HEK293 (cell line): Measurements from ENCODE around the gene CORO7.
A peak's percentile ranks its signal among the peaks of the same experiment; 100 is the strongest.

ENCODE experiments used
- ATF2 ChIP-seq: fragments of 450-650 bp; formaldehyde crosslinking; IDR thresholded peaks from 2 replicates; pipeline ENCODE4 v1.5.1; 2016; ENCODE audit warnings: missing biosample characterization, missing genetic modification characterization, low read depth
- CTCF ChIP-seq: fragments of 450-650 bp; formaldehyde crosslinking; IDR thresholded peaks from 2 replicates; pipeline ENCODE4 v1.5.1; 2016; ENCODE audit warnings: missing biosample characterization, missing genetic modification characterization
- GLIS2 ChIP-seq: fragments of 450-650 bp; formaldehyde crosslinking; IDR thresholded peaks from 2 replicates; pipeline ENCODE4 v1.5.1; 2016; ENCODE audit warnings: missing biosample characterization, missing genetic modification characterization
- KLF17 ChIP-seq: fragments of 450-650 bp; formaldehyde crosslinking; IDR thresholded peaks from 2 replicates; pipeline ENCODE4 v1.5.1; 2016; ENCODE audit warnings: missing biosample characterization, missing genetic modification characterization
- MEIS1 ChIP-seq: sonication (generic); formaldehyde crosslinking; IDR thresholded peaks from 2 replicates; pipeline ENCODE4 v1.8.1; 2022; ENCODE audit warnings: missing genetic modification reagents, mild to moderate bottlenecking, borderline replicate concordance
- RBAK ChIP-seq: fragments of 450-650 bp; formaldehyde crosslinking; IDR thresholded peaks from 2 replicates; pipeline ENCODE4 v1.5.1; 2016; ENCODE audit warnings: missing biosample characterization, missing genetic modification characterization
- SP3 ChIP-seq: fragments of 450-650 bp; formaldehyde crosslinking; IDR thresholded peaks from 2 replicates; pipeline ENCODE4 v1.5.1; 2016; ENCODE audit warnings: missing biosample characterization, missing genetic modification characterization
- WT1 ChIP-seq: fragments of 450-650 bp; formaldehyde crosslinking; IDR thresholded peaks from 2 replicates; pipeline ENCODE4 v1.5.1; 2016; ENCODE audit warnings: missing biosample characterization, missing genetic modification characterization
- ZBTB11 ChIP-seq: fragments of 450-650 bp; formaldehyde crosslinking; conservative IDR thresholded peaks from 2 replicates; pipeline ENCODE4 v1.5.1; 2016; ENCODE audit warnings: low read depth, missing biosample characterization, missing genetic modification characterization
- ZFP69B ChIP-seq: fragments of 450-650 bp; formaldehyde crosslinking; IDR thresholded peaks from 2 replicates; pipeline ENCODE4 v1.5.1; 2016; ENCODE audit warnings: missing biosample characterization, missing genetic modification characterization
- ZNF121 ChIP-seq: fragments of 450-650 bp; formaldehyde crosslinking; IDR thresholded peaks from 2 replicates; pipeline ENCODE4 v1.5.1; 2016; ENCODE audit warnings: missing biosample characterization, missing genetic modification characterization
- ZNF16 ChIP-seq: fragments of 450-650 bp; formaldehyde crosslinking; IDR thresholded peaks from 2 replicates; pipeline ENCODE4 v1.5.1; 2016; ENCODE audit warnings: low read depth, missing biosample characterization, missing genetic modification characterization
- ZNF23 ChIP-seq: fragments of 450-650 bp; formaldehyde crosslinking; IDR thresholded peaks from 2 replicates; pipeline ENCODE4 v1.5.1; 2016; ENCODE audit warnings: missing biosample characterization, missing genetic modification characterization, borderline replicate concordance
- ZNF324 ChIP-seq: fragments of 450-650 bp; formaldehyde crosslinking; IDR thresholded peaks from 2 replicates; pipeline ENCODE4 v1.5.1; 2016; ENCODE audit warnings: missing biosample characterization, missing genetic modification characterization
- ZNF341 ChIP-seq: fragments of 450-650 bp; formaldehyde crosslinking; IDR thresholded peaks from 2 replicates; pipeline ENCODE4; 2016; ENCODE audit warnings: low read depth, missing biosample characterization, missing genetic modification characterization
- ZNF350 ChIP-seq: fragments of 450-650 bp; formaldehyde crosslinking; IDR thresholded peaks from 2 replicates; pipeline ENCODE4 v1.5.0; 2017; ENCODE audit warnings: missing biosample characterization, mild to moderate bottlenecking, missing genetic modification characterization
- ZNF362 ChIP-seq: fragments of 450-650 bp; formaldehyde crosslinking; IDR thresholded peaks from 2 replicates; pipeline ENCODE4 v1.5.1; 2016; ENCODE audit warnings: missing biosample characterization, missing genetic modification characterization
- ZNF366 ChIP-seq: fragments of 450-650 bp; formaldehyde crosslinking; conservative IDR thresholded peaks from 2 replicates; pipeline ENCODE4 v1.5.1; 2016; ENCODE audit warnings: missing biosample characterization, missing genetic modification characterization
- ZNF513 ChIP-seq: fragments of 450-650 bp; IDR thresholded peaks from 2 replicates; pipeline ENCODE4 v1.5.1; 2018; ENCODE audit warnings: missing biosample characterization, missing genetic modification characterization
- ZNF626 ChIP-seq: fragments of 450-650 bp; sonication (Bioruptor Pico); formaldehyde crosslinking; IDR thresholded peaks from 2 replicates; pipeline ENCODE4 v1.5.1; 2018; ENCODE audit warnings: missing biosample characterization, missing genetic modification characterization, inconsistent platforms
- ZNF645 ChIP-seq: fragments of 450-650 bp; formaldehyde crosslinking; IDR thresholded peaks from 2 replicates; pipeline ENCODE4; 2016; ENCODE audit warnings: missing biosample characterization, missing genetic modification characterization
- ZNF660 ChIP-seq: fragments of 450-650 bp; IDR thresholded peaks from 2 replicates; pipeline ENCODE4 v1.5.1; 2018; ENCODE audit warnings: missing biosample characterization, mild to moderate bottlenecking, missing genetic modification characterization
- ZNF704 ChIP-seq: fragments of 450-650 bp; formaldehyde crosslinking; IDR thresholded peaks from 2 replicates; pipeline ENCODE4 v1.5.1; 2016; ENCODE audit warnings: missing biosample characterization, missing genetic modification characterization
- ZNF843 ChIP-seq: fragments of 450-650 bp; formaldehyde crosslinking; IDR thresholded peaks from 2 replicates; pipeline ENCODE4 v1.5.1; 2016; ENCODE audit warnings: missing biosample characterization, missing genetic modification characterization
- ZSCAN5A ChIP-seq: fragments of 450-650 bp; formaldehyde crosslinking; IDR thresholded peaks from 2 replicates; pipeline ENCODE4 v1.5.1; 2016; ENCODE audit warnings: missing biosample characterization, missing genetic modification characterization

Gene CORO7

GRCh38 chr16:4339909-4340308 lies 76.5 kb downstream of the CORO7 start (continued):
- peak; percentile 95 for TF ChIP-seq KLF17 (tag by site-specific recombination)
- no peak for TF ChIP-seq ZNF350 (tag by site-specific recombination)
- no peak for TF ChIP-seq RBAK (tag by site-specific recombination)
- TF ChIP-seq GLIS2 (tag by site-specific recombination) = no peak
- TF ChIP-seq ZNF324 (tag by site-specific recombination) = no peak
- no peak for TF ChIP-seq MEIS1 (CRISPR knock-in tag)
- no peak for TF ChIP-seq ZFP69B (tag by site-specific recombination)
- no peak for TF ChIP-seq ZNF513 (tag by site-specific recombination)
- TF ChIP-seq CTCF (tag by site-specific recombination) = peak; percentile 35; the same call in 1 of the 2 replicates
- no peak for TF ChIP-seq ZNF23 (tag by site-specific recombination)
- TF ChIP-seq SP3 (tag by site-specific recombination) = no peak
- no peak for TF ChIP-seq ZNF645 (tag by site-specific recombination)
- TF ChIP-seq ZNF16 (tag by site-specific recombination) = no peak
- no peak for TF ChIP-seq ZNF121
- TF ChIP-seq ZSCAN5A (tag by site-specific recombination) = no peak
- TF ChIP-seq ZNF660 (tag by site-specific recombination) = peak; percentile 35; the same call in 1 of the 2 replicates
- TF ChIP-seq ZNF843 (tag by site-specific recombination) = no peak
- no peak for TF ChIP-seq WT1 (tag by site-specific recombination)
- TF ChIP-seq ATF2 (tag by site-specific recombination) = no peak
- no peak for TF ChIP-seq ZNF626 (tag by site-specific recombination)
- no peak for TF ChIP-seq ZNF704 (tag by site-specific recombination)
- no peak for TF ChIP-seq ZNF366
- TF ChIP-seq ZNF341 (tag by site-specific recombination) = peak; percentile 88
- TF ChIP-seq ZNF362 (tag by site-specific recombination) = no peak
- TF ChIP-seq ZBTB11 (tag by site-specific recombination) = no peak
